MM.1S (cell line): ENCODE measurements around the gene CDC45.
A peak's percentile ranks its signal among the peaks of the same experiment; 100 is the strongest.

ENCODE experiments used
- DNase-seq: peaks from one replicate; pipeline ENCODE4 v3.0.0-alpha.2; 2015
- H2AFZ ChIP-seq: fragments of 300-600 bp; sonication (generic); 2 replicates; pipeline ENCODE4 v1.6.0; 2016; ENCODE audit warnings: antibody characterized with exemption, low read length
- H3F3A ChIP-seq: fragments of 300-600 bp; sonication (generic); 2 replicates; pipeline ENCODE4 v1.6.1; 2016; ENCODE audit warnings: mild to moderate bottlenecking, antibody characterized with exemption, low read length, moderate library complexity, mixed read lengths; ENCODE audit not compliant: insufficient read depth
- H3K27ac ChIP-seq: fragments of 300-600 bp; sonication (generic); 2 replicates; pipeline ENCODE4 v1.5.1; 2016; ENCODE audit warnings: mild to moderate bottlenecking, low read length
- H3K27me3 ChIP-seq: fragments of 300-600 bp; sonication (generic); replicated peaks from 2 replicates; pipeline ENCODE4 v1.6.0; 2016; ENCODE audit warnings: low read length; ENCODE audit not compliant: insufficient read depth
- H3K36me3 ChIP-seq: fragments of 300-600 bp; sonication (generic); replicated peaks from 2 replicates; pipeline ENCODE4 v1.6.1; 2016; ENCODE audit warnings: mild to moderate bottlenecking, low read length, mixed read lengths; ENCODE audit not compliant: insufficient read depth
- H3K4me1 ChIP-seq: fragments of 300-600 bp; sonication (generic); 2 replicates; pipeline ENCODE4 v1.6.1; 2016; ENCODE audit warnings: low read length, mixed read lengths
- H3K4me2 ChIP-seq: fragments of 300-600 bp; sonication (generic); 2 replicates; pipeline ENCODE4 v1.6.0; 2016; ENCODE audit warnings: low read depth, low read length
- H3K4me3 ChIP-seq: fragments of 300-600 bp; sonication (generic); 2 replicates; pipeline ENCODE4 v1.5.1; 2016; ENCODE audit warnings: low read length, mixed read lengths
- H3K79me2 ChIP-seq: fragments of 300-600 bp; sonication (generic); 2 replicates; pipeline ENCODE4 v1.6.1; 2016; ENCODE audit warnings: mixed run types, low read length, mixed read lengths
- H3K9ac ChIP-seq: fragments of 300-600 bp; sonication (generic); 2 replicates; pipeline ENCODE4 v1.6.1; 2016; ENCODE audit warnings: low read length, mixed read lengths
- H3K9me2 ChIP-seq: fragments of 300-600 bp; sonication (generic); replicated peaks from 2 replicates; pipeline ENCODE4 v1.6.1; 2016; ENCODE audit warnings: mild to moderate bottlenecking, low read length, mixed read lengths; ENCODE audit not compliant: insufficient read depth
- H3K9me3 ChIP-seq: fragments of 300-600 bp; sonication (generic); replicated peaks from 2 replicates; pipeline ENCODE4 v1.6.1; 2016; ENCODE audit warnings: mild to moderate bottlenecking, low read length, mixed read lengths; ENCODE audit not compliant: insufficient read depth
- H4K20me1 ChIP-seq: fragments of 300-600 bp; sonication (generic); 2 replicates; pipeline ENCODE4 v1.6.1; 2016; ENCODE audit warnings: mild to moderate bottlenecking, low read length, moderate library complexity, mixed read lengths; ENCODE audit not compliant: insufficient read depth
- EZH2 ChIP-seq: fragments of 300-600 bp; sonication (generic); optimal IDR thresholded peaks from 2 replicates; pipeline ENCODE3; 2017; ENCODE audit warnings: low read depth, mild to moderate bottlenecking, antibody characterized with exemption, low read length, mixed read lengths
- EZH2phosphoT487 ChIP-seq: fragments of 300-600 bp; sonication (generic); IDR thresholded peaks from 2 replicates; pipeline ENCODE4 v1.6.1; 2018; ENCODE audit warnings: antibody characterized with exemption, low read length
- TF ChIP-seq, protein P1 (sequence below): fragments of 300-600 bp; sonication (generic); IDR thresholded peaks from 2 replicates; pipeline ENCODE4 v1.5.1; 2016; ENCODE audit warnings: antibody characterized with exemption, low read length, mixed read lengths

CDC45 gene

DNA sequence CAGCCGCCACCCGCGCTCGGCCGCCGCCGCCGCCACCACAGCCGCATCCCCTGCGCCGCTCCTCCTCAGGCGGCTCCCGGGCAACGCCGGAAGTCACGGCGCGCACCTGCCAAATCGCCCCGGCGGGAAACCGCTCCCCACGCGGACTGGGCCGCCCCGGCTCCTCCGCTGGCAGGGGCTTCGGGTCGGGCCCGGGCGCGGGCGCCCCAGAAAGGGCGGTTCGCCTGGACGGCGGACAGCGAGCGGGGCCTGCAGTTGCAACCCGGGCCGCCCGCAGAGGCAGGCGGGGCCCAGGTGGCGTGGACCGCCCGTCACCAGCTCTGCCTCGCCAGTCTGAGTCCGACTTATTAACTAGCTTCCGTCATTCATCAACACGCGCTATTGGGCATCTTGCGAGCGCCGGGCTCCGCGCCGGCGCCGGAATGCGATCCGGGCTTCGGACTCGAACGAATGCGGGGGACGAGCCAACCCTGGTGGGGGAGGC lies 48.0 kb upstream of the CDC45 start, which contains the start of gene HIRA:
TSS of gene HIRA (minus strand) at position 85 of the 484 bp plus-strand sequence. CDS start 257 bp downstream, outside the sequence.
- no peaks in the 10 kb centered on the region for H3K9me3 ChIP-seq
- H3K27me3 ChIP-seq = no peaks in the 10 kb centered on the region
- H3K9me2 ChIP-seq = no peaks in the 10 kb centered on the region
- H3K9ac ChIP-seq = peak within 1 kb of the TSS; percentile 99
- DNase-seq = peak; percentile 81
- H4K20me1 ChIP-seq = peaks cover 11% of the 10 kb centered on the region; the same call in 1 of the 2 replicates
- peak within 1 kb of the TSS; percentile 99 for H3K4me3 ChIP-seq
- TF ChIP-seq EZH2phosphoT487 (no peak), EZH2 (no peak)
- TF ChIP-seq, protein P1, sequence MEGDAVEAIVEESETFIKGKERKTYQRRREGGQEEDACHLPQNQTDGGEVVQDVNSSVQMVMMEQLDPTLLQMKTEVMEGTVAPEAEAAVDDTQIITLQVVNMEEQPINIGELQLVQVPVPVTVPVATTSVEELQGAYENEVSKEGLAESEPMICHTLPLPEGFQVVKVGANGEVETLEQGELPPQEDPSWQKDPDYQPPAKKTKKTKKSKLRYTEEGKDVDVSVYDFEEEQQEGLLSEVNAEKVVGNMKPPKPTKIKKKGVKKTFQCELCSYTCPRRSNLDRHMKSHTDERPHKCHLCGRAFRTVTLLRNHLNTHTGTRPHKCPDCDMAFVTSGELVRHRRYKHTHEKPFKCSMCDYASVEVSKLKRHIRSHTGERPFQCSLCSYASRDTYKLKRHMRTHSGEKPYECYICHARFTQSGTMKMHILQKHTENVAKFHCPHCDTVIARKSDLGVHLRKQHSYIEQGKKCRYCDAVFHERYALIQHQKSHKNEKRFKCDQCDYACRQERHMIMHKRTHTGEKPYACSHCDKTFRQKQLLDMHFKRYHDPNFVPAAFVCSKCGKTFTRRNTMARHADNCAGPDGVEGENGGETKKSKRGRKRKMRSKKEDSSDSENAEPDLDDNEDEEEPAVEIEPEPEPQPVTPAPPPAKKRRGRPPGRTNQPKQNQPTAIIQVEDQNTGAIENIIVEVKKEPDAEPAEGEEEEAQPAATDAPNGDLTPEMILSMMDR = no peak
- H3K4me2 ChIP-seq = peak within 1 kb of the TSS; percentile 87
- H3K27ac ChIP-seq = peak within 1 kb of the TSS; percentile 97
- peaks cover 18% of the 10 kb centered on the region for H3F3A ChIP-seq
- peaks cover 27% of the 10 kb centered on the region for H3K4me1 ChIP-seq
- peak within 1 kb of the TSS; percentile 88 for H2AFZ ChIP-seq
- H3K36me3 ChIP-seq = 0 out of 2 replicates have a peak, but pooled peaks cover 7% of the 10 kb centered on the region
- peaks cover 60% of the 10 kb centered on the region for H3K79me2 ChIP-seq

DNA sequence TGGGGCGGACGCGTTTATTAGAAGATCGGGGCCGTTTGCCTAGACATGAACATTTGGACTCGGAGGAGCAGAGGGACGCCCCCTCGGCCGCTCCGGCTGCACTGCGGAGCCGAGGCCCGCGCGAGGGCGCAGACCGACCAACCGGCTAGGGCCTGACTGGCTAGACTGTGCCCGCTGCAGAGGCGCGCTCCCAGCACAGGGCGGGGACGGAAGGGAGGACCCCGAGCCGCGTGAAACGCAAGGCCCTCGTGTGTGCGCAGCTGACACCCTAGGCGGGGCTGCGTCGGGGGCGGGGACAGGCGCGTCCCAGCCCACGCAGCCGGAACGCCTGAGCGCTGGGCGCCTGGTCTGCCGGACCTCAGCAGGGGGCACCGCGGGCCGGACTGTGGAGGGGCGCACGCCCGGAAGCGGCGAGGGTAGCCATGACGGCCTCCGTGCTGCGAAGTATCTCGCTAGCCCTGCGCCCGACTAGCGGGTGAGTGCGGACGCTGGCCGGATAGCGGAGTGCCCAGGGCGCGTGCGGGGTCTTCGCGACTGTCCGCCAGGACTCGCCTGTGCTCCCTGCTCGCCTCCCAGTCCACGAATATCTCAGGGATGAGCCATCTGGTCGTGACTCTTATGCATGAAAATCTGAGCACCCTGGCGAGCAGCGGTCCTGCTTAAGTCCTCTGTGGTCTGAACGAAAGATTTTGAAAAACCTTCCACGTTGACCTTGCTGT lies 47.4 kb upstream of the CDC45 start, which contains the start of gene MRPL40:
TSS of gene MRPL40 (plus strand) at position 413 of the 719 bp plus-strand sequence. CDS start at position 423, 10 bp downstream.
- H3K79me2 ChIP-seq = peaks cover 54% of the 10 kb centered on the region
- TF ChIP-seq EZH2 = no peak
- TF ChIP-seq, protein P1 = no peak

DNA sequence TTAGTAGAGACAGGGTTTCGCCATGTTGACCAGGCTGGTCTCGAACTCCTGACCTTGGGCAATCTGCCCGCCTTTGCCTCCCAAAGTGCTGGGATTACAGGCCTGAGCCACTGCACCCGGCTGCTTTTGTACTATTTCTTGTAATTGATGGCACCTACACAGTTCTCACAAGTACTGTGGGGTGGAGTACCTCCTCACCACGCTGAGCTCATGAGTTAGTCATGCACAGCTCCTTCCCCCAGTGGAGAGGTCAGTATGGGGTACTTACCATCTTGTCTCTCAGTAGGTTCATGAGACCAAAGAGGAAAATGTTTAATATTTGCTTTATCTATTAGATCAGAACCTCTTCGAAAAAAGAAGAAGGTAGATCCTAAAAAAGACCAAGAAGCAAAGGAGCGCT lies 45.3 kb upstream of the CDC45 start:
- H3K4me3 ChIP-seq = no peak overlapping the region
- H3F3A ChIP-seq = peaks cover 18% of the 10 kb centered on the region
- H3K27ac ChIP-seq = no peak overlapping the region
- H3K4me1 ChIP-seq = peaks cover 9% of the 10 kb centered on the region
- H4K20me1 ChIP-seq = no peaks in the 10 kb centered on the region
- no peak overlapping the region for H2AFZ ChIP-seq
- TF ChIP-seq EZH2phosphoT487 = no peak
- TF ChIP-seq, protein P1 = no peak
- TF ChIP-seq EZH2 = no peak
- H3K79me2 ChIP-seq = peaks cover 33% of the 10 kb centered on the region
- H3K36me3 ChIP-seq = no peaks in the 10 kb centered on the region
- DNase-seq = no peak
- H3K27me3 ChIP-seq = no peaks in the 10 kb centered on the region
- no peaks in the 10 kb centered on the region for H3K9me2 ChIP-seq
- no peak overlapping the region for H3K9ac ChIP-seq
- H3K4me2 ChIP-seq = no peak overlapping the region
- H3K9me3 ChIP-seq = no peaks in the 10 kb centered on the region

More for the DNA sequence above, 47.4 kb upstream of the CDC45 start, which contains the start of gene MRPL40:
- peak within 1 kb of the TSS; percentile 99 for H3K4me3 ChIP-seq
- no peaks in the 10 kb centered on the region for H3K9me2 ChIP-seq
- peak within 1 kb of the TSS; percentile 88 for H2AFZ ChIP-seq
- H4K20me1 ChIP-seq = peaks cover 6% of the 10 kb centered on the region; the same call in 1 of the 2 replicates
- peak; percentile 96 for DNase-seq
- H3K9ac ChIP-seq = peak within 1 kb of the TSS; percentile 99
- H3K4me2 ChIP-seq = peak within 1 kb of the TSS; percentile 86
- no peaks in the 10 kb centered on the region for H3K9me3 ChIP-seq
- peaks cover 25% of the 10 kb centered on the region for H3K4me1 ChIP-seq
- H3K27ac ChIP-seq = peak within 1 kb of the TSS; percentile 97
- H3K27me3 ChIP-seq = no peaks in the 10 kb centered on the region
- H3F3A ChIP-seq = peaks cover 18% of the 10 kb centered on the region
- H3K36me3 ChIP-seq = 0 out of 2 replicates have a peak, but pooled peaks cover 6% of the 10 kb centered on the region
